ENCODE data around the gene SIKE1.
"Not testable (repeated sequence)": the region's sequence is repeated elsewhere in the genome, so short reads cannot be mapped to it uniquely, and the experiment has no call there.

The SIKE1 gene

GRCh38 chr1:114780344-114781226, at the start of gene SIKE1:
Gene SIKE1 (minus strand): TSS chr1:114780685. CDS start chr1:114780607, 78 bp downstream.
- peak; percentile 76 to 88 (median 83) for DNase-seq (ENCODE audit: low read depth in 3 of 3)

DNA sequence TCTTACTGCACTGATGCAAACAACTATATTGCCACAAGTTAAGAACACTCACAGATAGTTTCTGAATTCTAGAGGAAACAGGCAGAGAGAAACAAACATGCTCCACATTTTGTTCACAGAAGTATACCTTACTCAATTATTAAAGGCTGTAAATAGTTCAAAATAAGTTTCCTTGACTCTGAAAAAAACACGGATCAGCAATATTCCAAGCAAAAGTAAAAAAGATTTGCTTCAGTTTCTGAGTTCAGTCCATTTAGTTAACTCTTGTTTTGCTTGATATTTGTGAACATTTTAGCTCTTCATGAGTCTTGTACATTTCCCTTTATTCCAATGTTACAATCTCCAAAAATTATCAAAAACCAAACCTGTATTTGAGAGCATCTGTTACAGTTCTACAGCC, 49.6 kb upstream of the SIKE1 start:
- DNase-seq (ENCODE audit: low read depth in 3 of 3) = not testable (repeated sequence)

DNA sequence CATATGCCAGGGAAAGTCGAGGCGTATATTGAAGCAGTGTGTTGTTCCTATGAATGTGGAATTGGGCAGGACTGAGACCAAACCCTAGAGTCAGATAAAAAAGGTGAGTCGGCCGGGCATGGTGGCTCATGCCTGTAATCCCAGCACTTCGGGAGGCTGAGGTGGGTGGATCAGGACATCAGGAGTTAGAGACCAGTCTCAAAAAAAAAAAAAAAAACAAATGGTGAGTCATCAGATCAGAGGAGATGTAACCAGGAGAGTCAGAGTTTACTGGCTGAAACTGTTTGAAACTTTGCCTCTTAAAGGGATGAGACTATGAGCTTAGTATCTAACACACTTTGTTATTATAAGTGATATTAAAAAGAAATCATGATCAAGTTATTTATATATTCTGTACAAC, 47.8 kb upstream of the SIKE1 start:
- DNase-seq (ENCODE audit: low read depth in 3 of 3) = no peak

DNA sequence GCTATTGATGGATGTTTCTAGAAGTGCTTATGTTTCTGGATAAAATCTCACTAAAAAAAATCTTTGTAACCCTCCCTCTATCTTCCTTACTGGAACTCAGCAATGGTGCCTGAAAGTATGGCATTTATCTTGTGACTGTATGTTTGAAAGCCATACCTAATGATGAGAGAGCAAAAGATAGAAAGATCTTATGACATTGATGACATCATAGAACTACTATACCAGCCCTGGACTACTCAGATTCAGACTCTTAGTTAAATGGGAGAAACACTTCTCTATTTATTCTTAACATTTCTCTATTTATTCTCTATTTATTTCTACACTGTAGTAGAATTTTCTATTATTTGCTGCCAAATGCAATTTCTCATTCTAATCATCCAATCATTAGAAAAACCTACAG, 41.5 kb upstream of the SIKE1 start:
- no peak for DNase-seq (ENCODE audit: low read depth in 3 of 3)

DNA sequence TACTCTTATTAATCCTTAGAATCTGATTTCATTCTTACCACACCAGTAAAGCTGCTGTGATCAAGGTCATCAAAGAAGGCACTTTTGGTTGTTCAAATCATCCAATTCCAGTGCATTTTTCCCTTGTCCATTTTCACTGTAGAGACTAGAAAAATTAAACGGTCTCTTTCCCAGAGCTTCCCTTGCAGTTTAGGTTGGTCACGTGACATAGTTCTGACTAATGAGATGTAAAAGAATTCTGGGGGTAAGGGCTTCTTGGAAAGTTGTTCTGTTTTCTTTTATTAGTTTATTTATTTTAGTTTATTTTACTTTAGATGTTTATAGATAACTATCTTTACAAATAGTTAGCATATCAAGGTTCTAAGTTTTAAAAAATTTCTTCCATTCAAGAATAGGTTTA, 39.9 kb upstream of the SIKE1 start:
- no peak for DNase-seq (ENCODE audit: low read depth in 3 of 3)

DNA sequence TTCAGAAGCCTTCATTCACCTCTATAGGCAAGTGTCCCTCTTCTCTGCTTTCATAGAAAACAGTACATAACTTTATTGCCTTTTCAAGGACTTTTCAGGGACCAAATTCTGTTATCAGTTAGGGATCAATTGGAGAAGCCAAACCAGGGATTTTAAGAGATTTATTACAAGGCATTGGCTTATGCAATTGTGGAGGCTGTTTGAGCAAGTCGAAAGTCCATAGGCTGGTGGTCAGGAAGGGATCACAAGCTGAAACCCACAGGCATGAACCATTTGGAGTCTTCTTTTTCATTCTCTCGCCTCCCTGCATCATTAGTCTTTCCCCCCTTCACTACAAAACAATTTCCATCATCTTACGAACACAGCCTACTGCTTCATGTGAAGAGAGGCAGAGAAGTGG, 39.4 kb upstream of the SIKE1 start:
- no peak for DNase-seq (ENCODE audit: low read depth in 3 of 3)

GRCh38 chr1:114804449-114804848, 24.0 kb upstream of the SIKE1 start:
- not testable (repeated sequence) for DNase-seq (ENCODE audit: low read depth in 3 of 3)

DNA sequence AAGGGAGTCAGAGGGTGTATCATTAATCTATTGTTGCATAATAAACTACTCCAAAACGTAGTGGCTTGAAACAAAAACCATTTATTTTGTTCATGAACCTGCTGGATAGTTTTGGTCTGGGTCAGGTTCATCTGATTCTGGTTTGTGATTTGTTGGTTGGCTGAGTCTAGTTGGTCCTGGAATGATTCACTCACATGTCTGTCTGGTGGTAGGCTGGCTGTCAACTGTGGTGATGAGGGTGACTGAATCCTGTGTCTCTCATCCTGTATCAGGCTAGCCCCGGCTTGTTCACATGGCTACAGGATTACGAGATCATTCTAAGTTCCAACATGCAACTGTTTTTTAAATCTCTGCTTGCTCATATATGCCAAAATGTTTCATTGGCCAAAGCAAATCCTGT, 22.5 kb upstream of the SIKE1 start:
- no peak for DNase-seq (ENCODE audit: low read depth in 3 of 3)

GRCh38 chr1:114794038-114794437, 13.6 kb upstream of the SIKE1 start:
- DNase-seq (ENCODE audit: low read depth in 3 of 3) = no peak

DNA sequence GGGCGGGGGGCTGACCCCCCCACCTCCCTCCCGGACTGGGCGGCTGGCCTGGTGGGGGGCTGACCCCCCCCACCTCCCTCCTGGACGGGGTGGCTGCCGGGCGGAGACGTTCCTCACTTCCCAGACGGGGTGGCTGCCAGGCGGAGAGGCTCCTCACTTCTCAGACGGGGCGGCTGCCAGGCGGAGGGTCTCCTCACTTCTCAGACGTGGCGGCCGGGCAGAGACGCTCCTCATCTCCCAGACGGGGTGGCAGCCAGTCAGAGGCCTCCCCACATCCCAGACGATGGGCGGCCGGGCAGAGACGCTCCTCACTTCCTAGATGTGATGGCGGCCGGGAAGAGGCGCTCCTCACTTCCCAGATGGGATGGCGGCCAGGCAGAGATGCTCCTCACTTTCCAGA, 10.1 kb upstream of the SIKE1 start:
- DNase-seq (ENCODE audit: low read depth in 3 of 3) = not testable (repeated sequence)

DNA sequence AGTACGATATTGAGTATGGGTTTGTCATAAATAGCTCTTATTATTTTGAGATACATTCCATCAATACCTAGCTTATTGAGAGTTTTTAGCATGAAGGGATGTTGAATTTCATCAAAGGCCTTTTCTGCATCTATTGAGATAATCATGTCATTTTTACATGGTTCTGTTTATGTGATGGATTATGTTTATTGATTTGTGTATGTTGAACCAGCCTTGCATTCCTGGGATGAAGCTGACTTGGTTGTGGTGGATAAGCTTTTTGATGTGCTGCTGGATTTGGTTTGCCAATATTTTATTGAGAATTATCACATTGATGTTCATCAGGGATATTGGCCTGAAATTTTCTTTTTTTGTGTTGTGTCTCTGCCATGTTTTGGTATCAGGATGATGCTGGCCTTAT, 6.0 kb upstream of the SIKE1 start:
- DNase-seq (ENCODE audit: low read depth in 3 of 3) = not testable (repeated sequence)

GRCh38 chr1:114782476-114782875, 2.0 kb upstream of the SIKE1 start:
- DNase-seq (ENCODE audit: low read depth in 3 of 3) = no peak

- DNase-seq (ENCODE audit: low read depth in 3 of 3) = no peak
Measured at GRCh38 chr1:114779722-114780121, 763 bp downstream of the SIKE1 start.

DNA sequence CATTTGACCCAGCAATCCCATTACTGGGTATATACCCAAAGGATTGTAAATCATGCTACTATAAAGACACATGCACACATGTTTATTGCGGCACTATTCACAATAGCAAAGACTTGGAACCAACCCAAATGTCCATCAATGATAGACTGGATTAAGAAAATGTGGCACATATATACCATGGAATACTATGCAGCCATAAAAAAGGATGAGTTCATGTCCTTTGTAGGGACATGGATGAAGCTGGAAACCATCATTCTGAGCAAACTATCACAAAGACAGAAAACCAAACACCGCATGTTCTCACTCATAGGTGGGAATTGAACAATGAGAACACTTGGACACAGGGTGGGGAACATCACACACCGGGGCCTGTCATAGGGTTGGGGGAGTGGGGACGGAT, 3.8 kb downstream of the SIKE1 start:
- not testable (repeated sequence) for DNase-seq (ENCODE audit: low read depth in 3 of 3)

- no peak for DNase-seq (ENCODE audit: low read depth in 3 of 3)
Measured at GRCh38 chr1:114771992-114772391, 8.5 kb downstream of the SIKE1 start.

DNA sequence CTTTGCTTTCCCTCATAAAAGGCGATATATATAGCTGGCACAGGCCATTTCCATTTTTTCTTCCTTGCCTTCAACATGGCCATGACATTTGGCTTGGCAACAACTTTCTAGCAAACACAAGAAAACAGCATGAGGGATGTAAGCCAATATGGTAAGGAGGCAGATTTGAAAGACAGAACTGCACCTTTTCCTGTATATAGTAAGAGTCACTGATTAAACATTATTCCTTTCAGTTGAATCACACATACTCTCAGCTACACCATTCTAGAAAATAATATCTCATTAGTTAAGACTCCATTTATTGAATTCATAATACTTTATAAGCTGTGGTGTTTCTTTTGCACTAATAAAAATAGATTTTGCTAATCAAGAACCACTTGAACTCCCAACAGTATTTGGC, 9.5 kb downstream of the SIKE1 start:
- no peak for DNase-seq (ENCODE audit: low read depth in 3 of 3)

GRCh38 chr1:114764689-114765088, 15.8 kb downstream of the SIKE1 start:
- no peak for DNase-seq (ENCODE audit: low read depth in 3 of 3)

DNA sequence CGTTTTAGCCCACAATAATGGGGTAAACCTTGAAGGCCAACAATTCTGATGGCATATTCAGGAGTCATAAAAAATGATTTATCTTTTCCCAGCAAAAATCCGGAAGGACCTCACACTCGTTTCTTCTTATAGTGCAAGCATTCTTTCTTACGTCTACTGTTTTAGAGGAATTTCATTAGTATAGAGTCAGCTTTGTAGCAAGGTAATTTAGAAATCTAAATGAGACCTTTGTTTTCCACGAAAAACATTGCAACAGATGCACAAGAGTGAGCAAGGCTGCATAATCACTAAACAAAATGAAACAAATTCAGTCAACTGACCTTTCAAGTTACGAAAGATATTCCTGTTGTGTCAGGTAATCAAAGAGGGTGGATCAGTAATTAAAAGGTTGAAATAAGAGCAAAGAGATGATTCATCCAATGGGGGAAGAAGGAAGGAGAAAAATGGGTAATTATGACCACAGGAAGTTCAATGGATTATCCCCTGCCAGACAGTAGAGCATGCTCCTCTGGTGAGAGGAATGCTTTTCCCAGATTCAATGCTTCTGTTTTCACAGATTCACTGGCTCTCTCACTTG, 22.1 kb downstream of the SIKE1 start:
- DNase-seq (ENCODE audit: low read depth in 3 of 3) = no peak

DNA sequence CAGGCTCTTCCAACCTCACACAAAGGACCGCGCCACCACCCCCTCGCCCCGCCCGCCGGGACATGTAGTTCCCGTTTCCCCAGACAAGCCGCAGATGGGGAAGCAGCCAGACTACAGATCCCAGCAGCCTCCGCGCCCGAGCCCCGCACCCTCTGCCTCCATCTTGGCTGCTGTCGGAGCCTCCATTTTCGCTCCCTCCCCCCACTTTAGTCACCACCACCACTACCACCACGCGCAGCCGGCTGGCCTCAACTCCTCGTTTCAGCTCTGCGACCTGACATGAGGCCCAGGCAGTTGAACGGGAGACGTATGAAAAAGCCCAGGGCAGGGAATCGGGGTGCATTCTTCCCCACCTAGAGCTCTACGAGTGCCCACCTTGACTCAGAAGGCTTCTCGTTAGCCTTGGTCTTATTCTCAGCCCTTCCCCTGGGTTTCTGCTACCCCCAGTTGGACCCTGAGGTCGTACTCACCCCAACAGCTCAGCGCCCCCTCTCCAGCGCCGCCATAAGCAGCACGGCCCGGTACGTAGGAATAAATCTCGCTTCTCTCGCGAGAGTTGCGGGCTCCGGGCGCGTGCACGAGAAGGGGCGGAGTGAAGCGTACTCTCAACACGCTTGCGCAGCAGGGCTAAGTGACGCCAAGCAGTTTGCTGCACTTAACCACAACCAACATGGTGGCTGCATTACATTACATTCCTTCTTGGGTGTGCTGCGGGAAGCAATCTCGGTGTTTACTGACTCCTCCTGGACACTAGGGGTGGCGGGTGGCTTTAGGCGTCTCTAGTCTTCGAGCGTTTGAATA, 22.8 kb downstream of the SIKE1 start, which contains the start of gene CSDE1:
TSS of gene CSDE1 (minus strand) at position 530 of the 801 bp plus-strand sequence. CDS start 18,094 bp downstream, outside the sequence.
- peak; percentile 91 to 96 (median 94) for DNase-seq (ENCODE audit: low read depth in 3 of 3)

DNA sequence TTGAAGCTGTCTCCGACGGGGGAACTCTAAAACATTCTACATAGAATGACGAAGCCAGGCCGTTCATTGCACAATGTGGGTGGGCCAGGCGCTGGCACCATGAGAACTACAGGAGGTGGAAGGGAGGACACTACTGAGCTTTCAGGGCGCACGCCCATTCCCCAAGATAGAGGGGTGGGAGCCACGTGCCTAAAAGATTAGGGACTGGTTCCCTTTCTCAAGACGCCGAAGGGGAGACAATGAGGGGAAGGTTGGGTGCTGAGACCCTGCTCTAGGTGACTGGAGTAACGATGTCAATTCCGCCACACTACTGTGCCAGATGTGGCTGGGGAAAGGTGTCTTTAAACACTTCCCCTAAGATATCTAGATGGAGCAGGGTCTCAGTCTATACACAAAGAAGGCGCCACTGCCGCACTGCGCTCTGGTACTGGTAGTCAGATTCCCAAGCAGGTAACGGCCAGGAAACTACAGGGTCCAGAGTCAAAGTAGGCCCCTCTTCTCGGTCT, 23.5 kb downstream of the SIKE1 start:
- no peak for DNase-seq (ENCODE audit: low read depth in 3 of 3)

DNA sequence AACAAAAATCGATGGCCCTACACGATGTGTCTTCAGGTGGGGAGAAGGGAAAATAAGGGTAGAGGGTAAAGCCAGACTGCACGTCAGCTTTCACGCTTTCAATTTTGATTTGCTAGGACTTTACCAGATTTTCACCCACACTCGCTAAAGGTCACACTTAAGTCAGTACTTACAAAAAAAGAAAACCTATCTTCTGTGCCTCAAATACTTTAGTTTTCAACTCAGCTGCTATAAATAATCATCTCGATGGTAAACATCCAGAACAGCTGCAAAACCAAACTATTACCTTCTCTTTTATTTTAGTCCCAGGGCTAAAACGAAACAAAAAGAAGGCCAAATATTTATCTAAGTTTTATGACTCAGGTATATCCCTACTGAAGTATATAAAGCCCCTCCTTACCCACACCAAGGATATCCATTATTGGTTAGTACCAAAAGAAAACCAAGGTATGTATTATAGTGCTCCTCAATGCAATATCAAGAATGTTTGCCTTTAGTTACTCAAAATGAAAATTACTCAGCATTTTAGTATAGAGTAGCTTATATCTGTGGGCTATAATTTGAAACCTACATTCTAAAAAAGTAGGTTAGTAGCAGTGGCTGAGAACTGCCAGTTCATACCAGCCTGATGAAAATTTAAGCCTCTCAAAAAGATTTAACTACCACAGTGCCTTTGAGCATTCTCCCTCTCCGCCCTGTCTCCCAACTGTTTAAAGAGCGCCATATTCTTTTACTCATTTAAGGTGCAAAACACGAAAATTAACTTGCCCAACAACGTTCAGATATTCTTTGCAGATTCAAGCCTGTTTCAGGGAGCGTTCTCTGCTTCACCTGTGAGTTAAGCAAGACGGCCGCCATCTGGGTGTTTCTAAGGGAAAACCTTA, 24.2 kb downstream of the SIKE1 start:
- DNase-seq (ENCODE audit: low read depth in 3 of 3) = no peak

Measured in stimulated activated CD4-positive, alpha-beta T cell treated with anti-CD3 and anti-CD28 coated beads, TNF-alpha, amount 100 ng/mL, for 4 hours (primary cell).